D721Med (cell line): ENCODE results near the gene RSPO3.
"Not testable (repeated sequence)": the region's sequence is repeated elsewhere in the genome, so short reads cannot be mapped to it uniquely, and the experiment has no call there.

ENCODE experiments used
- DNase-seq: peaks from one replicate; pipeline ENCODE4 v3.0.0; 2011; ENCODE audit warnings: low spot score; ENCODE audit not compliant: insufficient read length
- FAIRE-seq: peaks from 2 replicates; lab custom pipeline; 2011; peaks lifted over from hg19 to GRCh38; lab: Jason Lieb, UNC
- TF ChIP-seq, protein P1 (sequence below): IDR thresholded peaks from 2 replicates; pipeline ENCODE4 v1.5.1; 2012; ENCODE audit warnings: mild to moderate bottlenecking, control low read depth; ENCODE audit not compliant: insufficient read depth; ENCODE audit errors: missing control alignments

Gene RSPO3

DNA sequence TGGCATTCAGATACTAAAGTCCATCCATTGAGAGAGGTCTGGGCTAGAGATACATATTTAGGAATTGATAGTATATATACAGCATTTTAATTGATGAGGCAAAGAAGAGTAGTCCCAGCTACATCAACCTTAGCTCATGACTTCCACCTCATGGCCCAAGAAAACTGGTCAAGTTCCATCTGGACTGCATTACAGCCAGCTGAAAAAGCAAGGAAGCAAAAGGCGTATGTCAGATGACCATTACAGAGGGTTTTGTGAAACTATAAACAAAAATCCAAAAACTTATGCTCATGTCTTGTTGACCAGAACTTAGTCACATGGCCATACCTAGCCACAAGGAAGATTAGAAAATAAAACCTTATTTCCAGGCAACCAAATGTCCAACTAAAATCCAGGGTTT lies 101.4 kb downstream of the RSPO3 start:
- FAIRE-seq (no peak), DNase-seq (no peak)
- TF ChIP-seq, protein P1, sequence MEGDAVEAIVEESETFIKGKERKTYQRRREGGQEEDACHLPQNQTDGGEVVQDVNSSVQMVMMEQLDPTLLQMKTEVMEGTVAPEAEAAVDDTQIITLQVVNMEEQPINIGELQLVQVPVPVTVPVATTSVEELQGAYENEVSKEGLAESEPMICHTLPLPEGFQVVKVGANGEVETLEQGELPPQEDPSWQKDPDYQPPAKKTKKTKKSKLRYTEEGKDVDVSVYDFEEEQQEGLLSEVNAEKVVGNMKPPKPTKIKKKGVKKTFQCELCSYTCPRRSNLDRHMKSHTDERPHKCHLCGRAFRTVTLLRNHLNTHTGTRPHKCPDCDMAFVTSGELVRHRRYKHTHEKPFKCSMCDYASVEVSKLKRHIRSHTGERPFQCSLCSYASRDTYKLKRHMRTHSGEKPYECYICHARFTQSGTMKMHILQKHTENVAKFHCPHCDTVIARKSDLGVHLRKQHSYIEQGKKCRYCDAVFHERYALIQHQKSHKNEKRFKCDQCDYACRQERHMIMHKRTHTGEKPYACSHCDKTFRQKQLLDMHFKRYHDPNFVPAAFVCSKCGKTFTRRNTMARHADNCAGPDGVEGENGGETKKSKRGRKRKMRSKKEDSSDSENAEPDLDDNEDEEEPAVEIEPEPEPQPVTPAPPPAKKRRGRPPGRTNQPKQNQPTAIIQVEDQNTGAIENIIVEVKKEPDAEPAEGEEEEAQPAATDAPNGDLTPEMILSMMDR = no peak

DNA sequence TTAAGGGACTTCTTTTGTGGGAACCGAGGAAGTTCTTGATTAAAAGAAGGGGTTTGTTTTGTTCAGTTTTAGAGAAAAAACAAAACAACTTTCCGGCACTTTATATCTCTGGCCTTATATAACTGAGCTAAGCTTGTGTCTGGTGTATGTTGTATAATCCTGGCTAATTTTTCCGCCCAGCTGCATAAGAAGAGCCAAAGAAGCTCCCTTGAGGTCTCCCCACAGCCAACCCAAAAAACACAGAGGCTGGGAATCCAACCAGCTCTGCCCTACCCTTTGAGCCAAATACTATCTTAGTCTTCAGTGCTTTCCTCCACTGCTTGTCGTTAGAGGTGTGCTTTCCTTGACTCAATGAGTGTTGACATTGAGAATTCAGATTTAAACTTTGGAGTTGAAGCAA lies 102.7 kb downstream of the RSPO3 start:
- DNase-seq = no peak
- TF ChIP-seq, protein P1 = no peak
- FAIRE-seq = no peak

DNA sequence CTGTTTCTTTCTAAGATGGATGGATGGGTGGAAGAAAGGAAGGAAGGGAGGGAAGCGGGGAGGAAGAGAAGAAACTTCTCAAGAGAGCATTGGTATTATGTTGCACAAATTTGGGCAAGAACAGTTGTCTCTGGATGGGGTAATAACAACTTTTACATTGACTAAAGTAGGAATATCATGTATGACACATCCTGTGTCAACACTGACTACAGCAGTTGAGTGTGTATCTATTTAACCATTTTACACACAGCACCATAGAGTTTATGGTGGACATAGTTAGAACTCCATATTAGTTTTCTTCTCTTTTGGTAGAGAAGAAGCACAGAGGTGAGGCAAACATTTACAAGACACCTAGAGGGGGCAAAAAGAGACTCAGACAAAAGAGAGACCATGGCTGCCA lies 103.9 kb downstream of the RSPO3 start:
- no peak for FAIRE-seq
- TF ChIP-seq, protein P1 = no peak
- no peak for DNase-seq

DNA sequence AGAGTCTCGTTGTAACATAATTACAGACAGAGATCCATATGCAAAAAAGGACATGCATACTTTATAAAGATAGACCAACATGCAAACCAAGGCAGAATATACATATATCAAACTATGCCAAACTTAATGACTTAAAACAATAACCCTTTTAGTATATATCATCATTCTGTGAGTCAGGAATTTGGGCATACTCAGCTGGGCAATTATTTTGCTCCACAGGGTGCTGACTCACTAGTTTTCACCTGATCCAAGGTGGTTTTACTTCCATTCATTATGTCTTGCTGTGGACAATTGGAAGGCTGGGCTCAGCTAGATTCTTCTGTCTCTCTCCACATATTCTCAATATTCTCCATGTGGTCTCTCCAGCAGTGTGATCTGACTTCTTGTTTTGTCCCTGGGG lies 107.0 kb downstream of the RSPO3 start:
- TF ChIP-seq, protein P1 = no peak
- no peak for DNase-seq
- no peak for FAIRE-seq

DNA sequence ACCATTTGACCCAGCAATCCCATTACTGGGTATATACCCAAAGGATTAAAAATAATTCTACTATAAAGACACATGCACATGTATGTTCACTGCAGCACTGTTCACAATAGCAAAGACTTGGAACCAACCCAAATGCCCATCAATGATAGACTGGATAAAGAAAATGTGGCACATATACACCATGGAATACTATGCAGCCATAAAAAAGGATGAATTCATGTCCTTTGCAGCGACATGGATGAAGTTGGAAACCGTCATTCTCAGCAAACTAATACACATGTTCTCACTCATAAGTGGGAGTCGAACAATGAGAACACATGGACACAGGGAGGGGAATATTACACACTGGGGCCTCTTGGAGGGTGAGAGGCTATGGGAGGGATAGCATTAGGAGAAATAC lies 115.3 kb downstream of the RSPO3 start:
- DNase-seq, FAIRE-seq: not testable (repeated sequence)

DNA sequence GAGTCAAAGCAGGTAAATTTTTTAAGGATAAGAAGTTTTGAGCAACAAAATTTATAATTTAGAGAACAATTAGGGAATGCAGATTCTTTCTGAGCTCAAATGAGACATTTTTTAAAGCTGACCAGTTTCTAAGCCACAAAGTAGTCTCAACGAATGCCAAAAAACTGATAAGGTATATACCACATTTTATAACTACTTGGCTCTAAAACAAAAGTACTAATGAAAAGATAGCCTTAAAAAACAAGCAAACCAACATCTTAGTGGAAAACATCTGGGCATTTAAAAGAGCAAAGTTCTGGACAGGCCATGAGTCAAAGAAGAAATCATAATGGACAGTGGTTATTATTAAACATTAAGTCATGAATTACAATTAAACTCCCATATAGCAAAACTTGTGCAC lies 125.0 kb downstream of the RSPO3 start:
- DNase-seq (no peak), FAIRE-seq (no peak)
- TF ChIP-seq, protein P1 = no peak
